Muscle layer of duodenum (tissue), 2 donors: ENCODE results near the gene TYW1.
A peak's percentile ranks its signal among the peaks of the same experiment; 100 is the strongest.
"Not testable (repeated sequence)": the region's sequence is repeated elsewhere in the genome, so short reads cannot be mapped to it uniquely, and the experiment has no call there.

Experiments
- H3K27ac ChIP-seq: one replicate; pipeline ENCODE4 v1.7.0; 2013; ENCODE audit warnings: mild to moderate bottlenecking, low read length
- H3K27me3 ChIP-seq: one replicate; pipeline ENCODE4 v1.7.0; 2013; ENCODE audit warnings: low read depth, mild to moderate bottlenecking, control low read depth, low read length
- H3K36me3 ChIP-seq, 2 donors: one replicate each; pipeline ENCODE4 v1.7.0; 2013; ENCODE audit warnings: low read length in 2 of 2, control low read depth in 1 of 2, mild to moderate bottlenecking in 1 of 2; ENCODE audit not compliant: insufficient read depth in 2 of 2, control insufficient read depth in 1 of 2
- H3K4me1 ChIP-seq, 2 donors: one replicate each; pipeline ENCODE4 v1.7.0; 2013; ENCODE audit warnings: low read length in 2 of 2, mild to moderate bottlenecking in 2 of 2, control low read depth in 1 of 2, moderate library complexity in 1 of 2; ENCODE audit not compliant: insufficient read depth in 2 of 2, control insufficient read depth in 1 of 2
- H3K4me3 ChIP-seq, 2 donors: one replicate each; pipeline ENCODE4 v1.7.0; 2013; ENCODE audit warnings: low read length in 2 of 2, low read depth in 1 of 2, mild to moderate bottlenecking in 1 of 2
- H3K9me3 ChIP-seq, 2 donors: one replicate each; pipeline ENCODE4 v1.7.0; 2013; ENCODE audit warnings: low read length in 2 of 2, control low read depth in 1 of 2, mild to moderate bottlenecking in 1 of 2; ENCODE audit not compliant: control insufficient read depth in 1 of 2
- donor health status: healthy.

The TYW1 gene

DNA sequence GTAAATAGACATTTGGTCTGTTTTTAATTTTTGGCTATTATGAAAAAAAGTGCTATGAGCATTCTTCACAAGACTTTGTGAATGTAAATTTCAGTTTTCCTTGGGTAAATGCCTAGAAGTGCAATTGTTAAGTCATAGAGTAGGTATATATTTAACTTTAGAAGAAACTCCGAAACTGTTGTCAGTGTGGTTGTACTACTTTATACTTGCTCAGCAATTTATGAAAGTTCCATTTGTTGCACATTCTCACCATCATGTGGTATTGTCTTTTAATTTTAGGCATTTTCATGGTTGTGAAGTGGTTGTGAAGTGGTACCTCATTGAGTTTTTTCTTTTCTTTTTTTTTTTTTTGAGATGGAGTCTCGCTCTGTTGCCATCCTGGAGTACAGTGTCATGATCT lies 60.0 kb downstream of the TYW1 start:
- H3K27me3 ChIP-seq, result no peaks in the 10 kb centered on the region
- H3K36me3 ChIP-seq, result peaks cover 0 to 9% of the 10 kb centered on the region in 2 donors
- no peak overlapping the region for H3K4me3 ChIP-seq
- H3K4me1 ChIP-seq, result no peaks in the 10 kb centered on the region
- H3K27ac ChIP-seq, result no peak overlapping the region
- no peaks in the 10 kb centered on the region for H3K9me3 ChIP-seq

DNA sequence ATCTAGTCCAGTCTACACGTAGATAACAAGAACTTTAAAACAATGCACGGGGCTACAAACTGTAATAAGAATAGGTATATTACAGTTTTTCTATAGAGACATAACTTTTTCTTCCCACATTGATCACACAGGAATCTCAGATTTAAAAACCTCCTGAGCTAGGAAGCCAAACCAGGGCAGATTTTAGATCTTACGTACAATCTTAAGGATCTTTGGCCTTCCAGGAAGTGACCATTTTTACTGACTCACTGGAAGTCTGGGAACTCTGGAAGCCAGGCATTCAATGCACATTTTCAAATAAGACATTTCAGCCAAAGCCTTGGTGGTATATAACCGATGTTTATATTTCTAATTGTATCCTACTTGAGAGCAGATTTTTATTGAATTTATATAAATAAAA lies 64.7 kb downstream of the TYW1 start:
- H3K36me3 ChIP-seq, H3K27ac ChIP-seq, H3K9me3 ChIP-seq, H3K4me3 ChIP-seq, H3K4me1 ChIP-seq, H3K27me3 ChIP-seq: not testable (repeated sequence)

DNA sequence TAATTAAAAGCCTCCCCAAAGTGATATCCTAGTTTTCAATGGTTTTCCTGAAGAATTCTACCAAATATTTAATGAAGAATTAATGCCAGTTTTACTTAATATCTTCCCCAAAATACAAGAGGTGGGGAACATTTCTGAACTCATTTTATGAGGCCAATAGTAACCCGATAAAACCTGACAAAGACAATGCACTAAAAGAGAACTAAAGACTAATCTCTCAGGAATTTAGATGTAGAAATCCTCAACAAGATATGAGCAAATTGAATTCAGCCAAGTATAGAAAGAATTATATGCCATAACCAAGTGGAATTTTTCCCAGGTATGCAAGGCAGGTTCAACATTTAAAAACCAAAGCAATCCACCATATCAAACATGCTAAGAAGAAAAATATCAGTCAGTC lies 66.2 kb downstream of the TYW1 start:
- not testable (repeated sequence) for H3K4me1 ChIP-seq, H3K27me3 ChIP-seq, H3K27ac ChIP-seq, H3K4me3 ChIP-seq, H3K9me3 ChIP-seq
- H3K36me3 ChIP-seq, result peaks cover 0 to 15% of the 10 kb centered on the region in 2 donors

DNA sequence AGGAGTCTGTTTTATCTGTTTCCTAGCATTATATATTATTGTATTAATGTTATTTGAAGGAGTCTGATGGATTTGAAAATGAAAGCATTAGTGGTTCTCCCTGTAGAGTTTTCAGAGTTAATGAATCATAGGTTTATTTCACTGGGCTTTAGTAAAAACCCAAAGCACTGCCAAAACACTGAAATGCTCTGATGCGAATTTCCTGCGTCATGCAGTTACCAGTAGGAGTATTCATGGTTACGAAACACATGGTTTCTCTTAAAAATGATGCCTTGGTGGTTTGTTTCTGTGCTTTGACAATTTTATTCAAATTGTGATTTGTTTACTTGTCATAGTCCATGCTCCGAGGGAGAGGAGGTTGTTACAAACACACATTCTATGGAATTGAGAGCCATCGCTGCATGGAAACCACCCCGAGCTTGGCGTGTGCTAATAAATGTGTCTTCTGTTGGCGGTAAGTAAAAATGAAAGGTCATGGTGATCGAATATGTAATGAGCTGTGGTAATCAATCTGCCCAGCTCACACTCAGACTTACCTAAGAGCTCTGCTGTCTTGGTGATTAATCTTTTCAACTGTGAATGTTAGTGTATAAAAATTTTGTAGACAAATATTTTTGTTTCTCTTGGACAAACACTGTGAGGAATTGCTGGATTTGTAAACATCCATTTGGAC lies 70.5 kb downstream of the TYW1 start:
- H3K27me3 ChIP-seq, H3K9me3 ChIP-seq, H3K4me1 ChIP-seq, H3K27ac ChIP-seq, H3K4me3 ChIP-seq: not testable (repeated sequence)
- peaks cover 0 to 25% of the 10 kb centered on the region in 2 donors for H3K36me3 ChIP-seq

DNA sequence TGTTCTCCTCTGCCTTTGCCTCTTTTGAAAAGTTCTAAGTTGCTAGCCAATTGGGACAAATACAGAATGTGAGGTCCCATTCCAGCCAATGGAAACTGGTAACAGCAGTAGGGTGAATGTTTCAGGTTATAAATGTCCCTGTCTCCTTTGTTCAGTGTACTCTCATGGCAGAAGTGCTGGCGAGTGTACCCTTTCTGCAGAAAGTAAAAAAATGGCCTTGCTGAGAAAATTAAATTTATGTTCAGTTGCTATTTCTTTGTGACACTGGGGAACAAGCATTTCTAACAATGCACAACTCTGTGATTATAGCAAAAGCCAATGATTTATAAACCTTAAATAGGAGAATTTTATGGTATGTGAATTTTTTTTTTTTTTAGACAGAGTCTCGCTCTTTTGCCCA lies 79.5 kb downstream of the TYW1 start:
- not testable (repeated sequence) for H3K27ac ChIP-seq, H3K27me3 ChIP-seq, H3K9me3 ChIP-seq, H3K4me1 ChIP-seq
- Histone ChIP-seq H3K36me3 (peaks cover 0 to 27% of the 10 kb centered on the region in 2 donors), H3K4me3 (peak overlapping the region in 1 of 2 donors; percentile 37)

DNA sequence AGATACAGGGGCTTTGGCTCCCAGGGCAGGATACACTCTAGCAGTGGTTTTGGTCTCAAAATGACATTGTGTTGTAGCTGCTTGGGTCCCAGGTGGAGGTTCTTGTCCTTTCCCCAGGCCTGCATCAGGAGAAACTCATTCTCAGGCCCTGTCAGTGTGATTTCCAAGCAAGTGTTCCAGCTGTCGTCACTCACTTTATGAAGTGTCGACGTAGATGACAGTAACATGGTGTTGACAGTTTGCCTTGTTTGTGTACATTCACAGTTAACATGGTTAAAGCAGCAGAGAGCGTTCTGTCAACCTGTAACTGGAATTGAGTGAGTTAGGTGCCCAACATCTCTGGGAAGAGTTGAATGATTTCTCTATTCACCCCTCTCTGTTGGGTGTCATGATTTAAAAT lies 86.2 kb downstream of the TYW1 start:
- not testable (repeated sequence) for H3K9me3 ChIP-seq, H3K27me3 ChIP-seq, H3K27ac ChIP-seq, H3K36me3 ChIP-seq, H3K4me3 ChIP-seq, H3K4me1 ChIP-seq

DNA sequence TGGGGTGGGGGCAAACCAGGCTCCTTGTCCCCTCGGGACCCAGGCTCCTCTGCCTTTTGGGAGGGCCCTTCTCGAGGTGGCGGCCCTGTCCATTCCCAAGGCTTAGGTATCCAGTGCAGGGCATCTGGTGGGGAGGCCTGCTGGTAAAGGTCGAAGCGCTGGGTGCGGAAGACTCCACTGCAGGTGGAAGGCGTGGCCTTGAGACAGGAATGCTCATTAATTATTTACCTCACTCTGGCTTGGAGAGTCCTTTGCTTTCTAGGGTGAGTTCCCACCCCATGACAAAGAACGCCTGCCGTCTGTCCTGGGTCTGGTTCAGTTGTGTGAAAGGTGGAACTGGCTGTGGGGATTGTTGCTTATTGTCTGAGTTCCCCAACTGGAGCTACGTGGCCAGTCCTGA lies 92.6 kb downstream of the TYW1 start:
- not testable (repeated sequence) for H3K36me3 ChIP-seq, H3K4me3 ChIP-seq, H3K4me1 ChIP-seq, H3K27me3 ChIP-seq, H3K9me3 ChIP-seq, H3K27ac ChIP-seq

DNA sequence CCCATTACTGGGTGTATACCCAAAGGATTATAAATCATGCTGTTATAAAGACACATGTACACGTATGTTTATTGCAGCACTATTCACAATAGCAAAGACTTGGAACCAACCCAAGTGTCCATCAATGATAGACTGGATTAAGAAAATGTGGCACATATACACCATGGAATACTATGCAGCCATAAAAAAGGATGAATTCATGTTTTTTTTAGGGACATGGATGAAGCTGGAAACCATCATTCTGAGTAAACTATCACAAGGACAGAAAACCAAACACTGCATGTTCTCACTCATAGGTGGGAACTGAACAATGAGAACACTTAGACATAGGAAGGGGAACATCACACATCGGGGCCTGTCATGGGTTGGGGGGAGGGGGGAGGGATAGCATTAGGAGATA lies 94.4 kb downstream of the TYW1 start:
- H3K27ac ChIP-seq, H3K36me3 ChIP-seq, H3K4me1 ChIP-seq, H3K27me3 ChIP-seq, H3K4me3 ChIP-seq, H3K9me3 ChIP-seq: not testable (repeated sequence)

DNA sequence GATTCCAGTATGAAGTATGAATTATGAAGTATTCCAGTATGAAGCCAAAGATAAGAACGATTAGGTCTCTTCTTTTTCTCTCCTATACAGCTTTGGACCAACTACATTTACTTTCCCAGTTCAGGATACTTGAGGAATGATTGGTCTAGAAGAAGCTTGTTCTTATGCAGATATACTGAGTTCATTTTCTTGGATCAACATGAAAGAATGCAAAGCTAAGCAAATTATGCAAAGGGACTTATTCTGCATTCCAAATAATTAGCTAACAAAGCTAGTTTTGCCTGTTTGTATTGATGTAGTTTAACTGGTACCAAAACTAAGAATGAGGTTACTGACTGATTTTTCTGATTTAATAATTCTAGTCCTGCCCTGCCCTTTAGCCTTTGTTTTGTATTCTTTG lies 101.4 kb downstream of the TYW1 start:
- H3K27ac ChIP-seq, result not testable (repeated sequence)

DNA sequence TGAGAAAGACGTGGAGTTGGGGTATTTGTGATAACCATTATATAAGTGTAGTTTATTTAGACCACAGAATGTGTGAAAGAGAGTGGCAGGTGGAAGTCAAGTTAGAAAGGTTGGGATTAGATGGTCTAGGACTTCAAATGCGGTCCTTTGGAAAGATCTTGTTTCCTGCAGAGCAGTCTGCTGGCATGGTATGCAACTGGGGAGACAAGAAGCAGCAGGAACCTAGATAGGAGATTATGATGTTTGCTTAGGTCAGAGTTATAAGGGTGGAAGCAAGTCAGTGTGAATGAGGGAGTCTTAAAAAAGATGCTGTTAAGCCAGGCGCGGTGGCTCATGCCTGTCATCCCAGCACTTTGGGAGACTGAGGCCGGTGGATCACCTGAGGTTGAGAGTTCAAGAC lies 102.8 kb downstream of the TYW1 start:
- H3K4me1 ChIP-seq, H3K27ac ChIP-seq, H3K9me3 ChIP-seq, H3K4me3 ChIP-seq, H3K27me3 ChIP-seq, H3K36me3 ChIP-seq: not testable (repeated sequence)

More for the DNA sequence above, 101.4 kb downstream of the TYW1 start:
- not testable (repeated sequence) for H3K27me3 ChIP-seq, H3K9me3 ChIP-seq, H3K4me3 ChIP-seq, H3K36me3 ChIP-seq, H3K4me1 ChIP-seq

DNA sequence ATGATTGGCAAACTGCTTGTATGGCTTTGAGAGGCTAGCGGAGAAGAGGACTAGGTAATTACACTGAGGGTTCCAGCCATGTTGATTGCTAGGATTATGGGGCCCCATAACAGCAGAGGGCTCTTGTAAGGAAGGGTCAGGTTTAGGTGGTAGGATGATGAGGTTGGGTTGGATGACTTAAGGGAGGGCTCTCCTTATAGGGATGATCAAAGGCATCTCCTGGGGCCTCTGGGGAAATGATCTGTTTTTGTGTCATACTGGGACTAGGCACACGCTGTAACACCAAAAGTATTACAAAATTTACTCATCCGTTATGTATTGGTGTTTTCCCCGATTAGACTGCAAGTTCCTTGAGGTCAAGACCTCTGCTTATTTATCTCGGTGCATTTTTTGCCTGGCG lies 103.4 kb downstream of the TYW1 start:
- H3K4me1 ChIP-seq, H3K27me3 ChIP-seq, H3K4me3 ChIP-seq, H3K27ac ChIP-seq, H3K36me3 ChIP-seq, H3K9me3 ChIP-seq: not testable (repeated sequence)

DNA sequence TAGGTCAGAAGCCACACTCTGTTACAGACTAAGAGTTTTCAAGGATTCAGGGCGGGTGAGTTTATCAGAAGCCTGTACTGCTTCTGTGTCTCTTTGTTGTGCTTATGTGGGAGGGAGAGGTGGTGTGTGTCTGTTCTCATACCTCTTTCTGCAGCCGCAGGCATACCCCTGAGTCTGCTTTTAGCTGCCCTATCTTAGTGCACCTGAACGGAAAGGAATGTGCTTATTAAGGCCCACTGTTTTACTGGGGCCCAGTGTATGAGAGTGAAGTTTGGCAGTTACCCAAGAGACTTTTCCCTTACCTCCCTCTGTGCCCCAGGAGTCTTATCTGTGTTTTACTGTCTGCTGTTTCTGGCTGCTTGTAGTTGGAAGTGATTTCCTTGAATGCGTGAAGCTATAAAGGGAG lies 104.3 kb downstream of the TYW1 start:
- no peak overlapping the region for H3K4me3 ChIP-seq
- no peak overlapping the region for H3K27ac ChIP-seq
- H3K4me1 ChIP-seq, result no peaks in the 10 kb centered on the region
- no peaks in the 10 kb centered on the region for H3K27me3 ChIP-seq
- peaks cover 0 to 3% of the 10 kb centered on the region in 2 donors for H3K36me3 ChIP-seq
- H3K9me3 ChIP-seq, result no peaks in the 10 kb centered on the region
